Peyer's patch (tissue), 4 donors: ENCODE measurements around the gene CTAG1A. TPM values are rescaled to one million over a fixed set of nuclear protein-coding genes. Genes with fewer than 3 reads are reported as not detected.
"Not testable (repeated sequence)": the region's sequence is repeated elsewhere in the genome, so short reads cannot be mapped to it uniquely, and the experiment has no call there.

Experiments
- DNase-seq, 3 donors: peaks; one replicate each; pipeline ENCODE4 v3.0.0-alpha.2; 2017 to 2019
- H3K27ac ChIP-seq, 4 donors: fragments of 200-600 bp; sonication (generic); one replicate each; pipeline ENCODE4 v1.5.1; 2016 to 2019
- H3K27me3 ChIP-seq, 2 donors: fragments of 200-600 bp; sonication (generic); one replicate each; pipeline ENCODE4 v1.5.1; 2019
- H3K36me3 ChIP-seq, 3 donors: fragments of 200-600 bp; sonication (generic); one replicate each; pipeline ENCODE4 v1.5.1; 2016 to 2019
- H3K4me1 ChIP-seq, 4 donors: fragments of 200-600 bp; sonication (generic); one replicate each; pipeline ENCODE4 v1.5.1; 2016 to 2019
- H3K4me3 ChIP-seq, 4 donors: fragments of 200-600 bp; sonication (generic); 1 replicate in 3 of 4; 2 replicates in 1 of 4; pipeline ENCODE4 v1.5.1; 2016 to 2019; ENCODE audit warnings: mild to moderate bottlenecking in 1 of 4
- H3K9me3 ChIP-seq, 4 donors: fragments of 200-600 bp; sonication (generic); one replicate each; pipeline ENCODE4 v1.5.1; 2016 to 2019; ENCODE audit warnings: mild to moderate bottlenecking in 1 of 4
- POLR2A ChIP-seq, 2 donors: fragments of 450-650 bp; IDR thresholded peaks; one replicate each; pipeline ENCODE4 v1.5.1; 2017; ENCODE audit warnings: antibody characterized with exemption in 2 of 2, mild to moderate bottlenecking in 2 of 2, moderate library complexity in 2 of 2
- total RNA-seq, 4 donors: library from RNA; depleted of rRNA; stranded (reverse); fragments of >200 nt; gene quantifications; one replicate each; pipeline ENCODE4 v1.1.0, GENCODE V29; 2016
- TF ChIP-seq, protein P1 (sequence below), 6 experiments: fragments of 450-650 bp in 4 of 6; fragments of 200-600 bp in 2 of 6; sonication (generic) in 1 of 6; IDR thresholded peaks; one replicate each; pipeline ENCODE4 v1.5.1; 2017 to 2019; ENCODE audit warnings: antibody characterized with exemption in 6 of 6, mild to moderate bottlenecking in 3 of 6, moderate library complexity in 1 of 6

Gene CTAG1A
- total RNA-seq, 4 donors from 2014 or later = not detected

DNA sequence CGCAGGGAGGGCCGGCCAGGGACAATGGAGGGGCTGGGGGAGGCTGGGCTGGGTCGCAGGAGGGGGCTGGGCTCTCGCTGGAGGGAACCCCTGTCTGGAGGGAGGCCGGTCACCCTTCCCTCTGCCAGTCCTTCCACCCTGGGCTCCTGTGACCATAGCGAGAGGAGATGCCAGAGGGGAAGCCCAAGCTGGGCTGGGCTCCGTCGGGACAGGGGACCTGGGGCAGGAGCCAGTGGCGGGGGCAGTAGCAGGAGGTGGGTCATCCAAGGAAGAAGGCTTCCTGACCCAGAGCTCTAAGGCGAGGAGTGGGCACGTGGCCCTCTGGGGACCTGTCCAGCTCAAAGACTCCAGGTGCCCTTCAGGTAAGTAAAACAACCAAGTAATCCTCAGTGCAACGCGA lies 17.3 kb downstream of the CTAG1A start:
- Histone ChIP-seq H3K27ac (no peak overlapping the region), H3K9me3 (no peaks in the 10 kb centered on the region), H3K36me3 (no peaks in the 10 kb centered on the region), H3K4me1 (no peaks in the 10 kb centered on the region), H3K4me3 (no peak overlapping the region), H3K27me3 (no peaks in the 10 kb centered on the region)
- no peak for TF ChIP-seq POLR2A (IDR thresholded peaks at IDR 0.05)
- TF ChIP-seq, protein P1, sequence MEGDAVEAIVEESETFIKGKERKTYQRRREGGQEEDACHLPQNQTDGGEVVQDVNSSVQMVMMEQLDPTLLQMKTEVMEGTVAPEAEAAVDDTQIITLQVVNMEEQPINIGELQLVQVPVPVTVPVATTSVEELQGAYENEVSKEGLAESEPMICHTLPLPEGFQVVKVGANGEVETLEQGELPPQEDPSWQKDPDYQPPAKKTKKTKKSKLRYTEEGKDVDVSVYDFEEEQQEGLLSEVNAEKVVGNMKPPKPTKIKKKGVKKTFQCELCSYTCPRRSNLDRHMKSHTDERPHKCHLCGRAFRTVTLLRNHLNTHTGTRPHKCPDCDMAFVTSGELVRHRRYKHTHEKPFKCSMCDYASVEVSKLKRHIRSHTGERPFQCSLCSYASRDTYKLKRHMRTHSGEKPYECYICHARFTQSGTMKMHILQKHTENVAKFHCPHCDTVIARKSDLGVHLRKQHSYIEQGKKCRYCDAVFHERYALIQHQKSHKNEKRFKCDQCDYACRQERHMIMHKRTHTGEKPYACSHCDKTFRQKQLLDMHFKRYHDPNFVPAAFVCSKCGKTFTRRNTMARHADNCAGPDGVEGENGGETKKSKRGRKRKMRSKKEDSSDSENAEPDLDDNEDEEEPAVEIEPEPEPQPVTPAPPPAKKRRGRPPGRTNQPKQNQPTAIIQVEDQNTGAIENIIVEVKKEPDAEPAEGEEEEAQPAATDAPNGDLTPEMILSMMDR (IDR thresholded peaks at IDR 0.05) = no peak
- DNase-seq = no peak

DNA sequence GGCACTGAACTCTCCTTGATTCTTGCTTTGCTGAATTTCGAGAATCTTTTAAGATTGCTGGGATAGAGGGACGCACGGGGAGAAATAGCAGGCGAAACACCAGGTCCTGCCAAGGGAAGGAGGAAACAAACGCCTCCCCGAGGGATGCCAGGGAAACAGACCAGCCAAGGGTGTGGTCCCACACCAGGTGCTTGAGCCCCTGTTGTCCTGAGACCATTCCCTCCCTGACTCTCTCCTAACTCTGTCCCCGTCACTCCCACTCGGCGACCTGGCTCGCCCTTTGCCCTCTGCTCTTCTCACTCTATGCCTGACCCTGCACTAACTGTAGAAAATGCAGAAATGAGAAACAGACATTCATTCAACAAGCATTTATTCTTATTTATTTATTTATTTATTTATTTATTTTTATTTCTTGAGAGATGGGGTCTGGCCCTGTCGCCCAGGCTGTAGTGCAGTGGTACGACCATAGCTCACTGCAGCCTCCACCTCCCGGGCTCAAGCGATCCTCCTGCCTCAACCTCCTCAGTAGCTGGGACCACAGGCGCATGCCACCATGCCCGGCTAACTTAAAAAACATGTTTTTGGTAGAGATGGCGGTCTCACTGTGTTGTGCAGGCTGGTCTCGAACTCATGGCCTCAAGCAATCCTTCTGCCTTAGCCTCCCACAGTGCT lies 18.0 kb downstream of the CTAG1A start:
- Histone ChIP-seq H3K27ac (no peak overlapping the region), H3K9me3 (no peaks in the 10 kb centered on the region), H3K4me3 (no peak overlapping the region), H3K4me1 (no peaks in the 10 kb centered on the region), H3K36me3 (no peaks in the 10 kb centered on the region), H3K27me3 (no peaks in the 10 kb centered on the region)
- no peak for DNase-seq
- no peak for TF ChIP-seq POLR2A (IDR thresholded peaks at IDR 0.05)
- TF ChIP-seq, protein P1 (IDR thresholded peaks at IDR 0.05) = no peak

DNA sequence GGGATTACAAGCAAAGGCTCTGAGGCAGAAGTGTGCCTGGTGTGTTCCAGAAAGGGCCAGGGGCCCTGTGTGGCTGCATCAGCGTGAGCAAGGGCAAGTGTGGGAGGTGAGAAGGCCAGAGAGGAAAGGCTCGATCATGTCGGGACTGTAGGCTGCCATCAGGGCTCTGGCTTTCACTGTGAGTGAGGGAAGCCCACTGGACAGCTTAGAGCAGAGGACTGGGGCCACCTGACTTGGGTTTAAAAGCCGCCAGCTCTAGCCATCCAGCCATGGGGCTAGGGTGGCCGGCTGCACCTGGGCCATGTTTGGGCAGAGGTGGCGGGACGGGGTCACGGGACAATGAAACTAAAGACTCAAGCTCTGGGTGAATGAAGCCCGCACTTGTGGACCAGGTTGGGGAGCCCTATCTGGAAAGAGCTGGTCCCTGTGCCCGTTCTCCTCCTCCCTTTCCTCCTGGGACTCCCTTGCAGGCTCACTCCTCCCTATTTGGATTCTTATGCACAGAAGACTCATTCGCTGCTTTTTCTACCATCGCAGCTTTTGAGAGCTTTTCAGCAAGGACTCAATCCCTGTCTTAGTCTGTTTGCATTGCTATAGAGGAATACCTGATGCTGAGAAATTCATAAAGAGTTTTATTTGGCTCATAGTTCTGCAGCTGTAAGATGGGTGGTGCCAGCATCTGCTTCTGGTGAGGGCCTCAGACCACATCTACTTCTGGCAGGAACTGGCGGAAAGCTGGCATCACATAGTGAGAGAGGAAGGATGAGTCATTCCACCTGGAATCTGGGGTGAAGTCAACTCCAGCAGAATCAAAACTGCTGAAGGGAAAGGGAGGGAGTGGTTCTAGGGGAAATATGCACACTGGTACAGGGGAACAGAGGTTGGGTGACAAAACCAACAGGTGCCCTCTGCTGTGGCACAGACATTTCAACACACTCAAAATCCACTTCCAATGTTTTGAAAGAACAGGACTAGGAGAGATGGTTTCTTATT lies 18.8 kb downstream of the CTAG1A start:
- no peak overlapping the region for H3K27ac ChIP-seq
- H3K4me3 ChIP-seq = no peak overlapping the region
- DNase-seq = no peak
- no peaks in the 10 kb centered on the region for H3K27me3 ChIP-seq
- H3K36me3 ChIP-seq = no peaks in the 10 kb centered on the region
- H3K9me3 ChIP-seq = no peaks in the 10 kb centered on the region
- no peaks in the 10 kb centered on the region for H3K4me1 ChIP-seq
- TF ChIP-seq POLR2A (IDR thresholded peaks at IDR 0.05) = no peak
- TF ChIP-seq, protein P1 (IDR thresholded peaks at IDR 0.05) = no peak

DNA sequence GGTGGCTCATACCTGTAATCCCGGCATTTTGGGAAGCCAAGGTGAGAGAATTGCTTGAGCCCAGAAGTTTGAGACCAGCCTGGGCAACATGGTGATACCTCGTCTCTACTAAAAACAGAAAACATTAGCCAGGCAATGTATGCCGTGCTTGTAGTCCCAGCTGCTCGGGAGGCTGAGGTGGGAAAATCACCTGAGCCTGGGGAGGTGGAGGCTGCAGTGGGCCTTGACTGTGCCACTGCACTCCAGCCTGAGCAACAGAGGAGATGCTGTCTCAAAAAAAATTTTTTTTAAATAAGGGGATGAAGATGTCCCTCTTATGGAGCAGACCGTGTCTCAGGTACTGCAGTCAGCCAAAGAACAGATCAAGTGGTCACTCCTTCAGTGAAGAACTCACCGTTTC lies 20.6 kb downstream of the CTAG1A start:
- DNase-seq = no peak
- no peak overlapping the region for H3K4me3 ChIP-seq
- no peaks in the 10 kb centered on the region for H3K27me3 ChIP-seq
- no peaks in the 10 kb centered on the region for H3K9me3 ChIP-seq
- H3K36me3 ChIP-seq = no peaks in the 10 kb centered on the region
- no peaks in the 10 kb centered on the region for H3K4me1 ChIP-seq
- no peak for TF ChIP-seq POLR2A (IDR thresholded peaks at IDR 0.05)
- TF ChIP-seq, protein P1 (IDR thresholded peaks at IDR 0.05) = no peak
- H3K27ac ChIP-seq = no peak overlapping the region

DNA sequence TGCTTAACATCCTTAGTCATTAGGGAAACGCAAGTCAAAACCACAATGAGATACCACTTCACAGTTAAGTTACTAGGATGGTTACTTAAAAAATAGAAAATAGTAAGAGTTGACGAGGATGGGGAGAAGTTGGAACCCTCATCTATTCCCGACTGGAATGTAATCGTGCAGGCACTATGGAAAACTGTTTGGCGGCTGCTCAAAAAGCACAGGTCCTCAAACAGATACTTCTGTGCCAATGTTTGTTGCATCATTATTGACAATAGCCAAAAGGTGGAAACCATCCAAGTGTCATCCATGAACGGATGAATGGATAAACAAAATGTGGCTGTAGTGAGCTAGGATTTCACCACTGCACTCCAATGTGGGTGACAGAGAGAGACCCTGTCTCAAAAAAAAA lies 22.4 kb downstream of the CTAG1A start:
- H3K9me3 ChIP-seq = no peaks in the 10 kb centered on the region
- DNase-seq = no peak
- no peak for TF ChIP-seq POLR2A (IDR thresholded peaks at IDR 0.05)
- TF ChIP-seq, protein P1 (IDR thresholded peaks at IDR 0.05) = no peak
- H3K4me3 ChIP-seq = no peak overlapping the region
- no peaks in the 10 kb centered on the region for H3K27me3 ChIP-seq
- no peaks in the 10 kb centered on the region for H3K4me1 ChIP-seq
- no peaks in the 10 kb centered on the region for H3K36me3 ChIP-seq
- no peak overlapping the region for H3K27ac ChIP-seq

DNA sequence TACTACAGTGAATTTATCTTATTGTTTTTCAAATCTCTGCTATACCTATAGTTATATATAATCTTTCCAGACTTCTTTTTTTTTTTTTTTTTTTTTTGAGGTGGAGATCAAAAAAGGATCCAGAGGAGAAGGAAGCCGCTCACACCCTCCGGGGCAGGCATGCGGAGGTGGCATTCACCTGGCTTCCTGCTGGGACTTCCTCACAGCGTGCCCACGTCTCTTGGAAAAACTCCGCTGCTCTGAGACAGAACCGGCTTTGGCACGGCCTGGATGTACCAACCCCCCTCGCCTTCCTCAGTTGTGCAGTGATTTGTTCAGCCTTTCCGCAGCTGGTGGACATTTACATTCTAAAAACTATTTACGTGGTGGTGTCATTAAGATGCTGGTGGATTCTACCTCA lies 23.0 kb downstream of the CTAG1A start:
- DNase-seq, H3K27me3 ChIP-seq, H3K4me1 ChIP-seq, H3K4me3 ChIP-seq, H3K36me3 ChIP-seq, H3K27ac ChIP-seq, H3K9me3 ChIP-seq: not testable (repeated sequence)

DNA sequence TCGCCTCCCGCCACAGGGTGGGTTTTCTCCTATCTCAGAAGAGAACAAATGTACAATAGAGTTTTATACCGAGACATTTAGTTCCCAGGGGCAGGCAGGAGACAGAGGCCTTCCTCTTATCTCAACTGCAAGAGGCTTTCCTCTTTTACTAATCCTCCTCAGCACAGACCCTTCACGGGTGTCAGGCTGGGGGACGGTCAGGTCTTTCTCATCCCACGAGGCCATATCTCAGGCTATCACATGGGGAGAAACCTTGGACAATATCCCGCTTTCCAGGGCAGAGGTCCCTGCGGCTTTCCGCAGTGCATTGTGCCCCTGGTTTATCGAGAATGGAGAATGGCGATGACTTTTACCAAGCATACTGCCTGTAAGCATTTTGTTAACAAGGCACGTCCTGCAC lies 23.9 kb downstream of the CTAG1A start:
- H3K27me3 ChIP-seq, DNase-seq, H3K27ac ChIP-seq, H3K4me3 ChIP-seq, H3K4me1 ChIP-seq, H3K36me3 ChIP-seq, H3K9me3 ChIP-seq: not testable (repeated sequence)

DNA sequence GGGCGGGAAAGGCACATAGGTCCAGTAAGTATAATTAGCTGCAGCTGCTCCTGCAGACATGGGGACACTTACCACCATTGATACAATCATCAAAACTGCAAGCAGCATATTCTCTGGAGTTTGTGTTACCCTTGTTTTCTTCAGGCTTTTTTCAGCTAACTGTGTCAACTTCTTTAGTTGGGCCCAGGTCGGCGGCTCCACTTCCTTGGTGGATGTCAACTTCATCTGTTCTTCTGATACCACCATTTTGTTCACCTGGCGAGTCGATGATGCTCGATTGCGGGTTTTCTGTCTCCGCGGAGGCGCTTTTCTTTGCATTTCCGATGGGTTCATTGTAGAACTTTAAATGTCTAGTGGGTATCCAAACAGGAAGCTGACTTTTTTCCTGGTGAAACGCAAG lies 26.2 kb downstream of the CTAG1A start:
- H3K27ac ChIP-seq, H3K4me1 ChIP-seq, H3K36me3 ChIP-seq, H3K9me3 ChIP-seq, H3K4me3 ChIP-seq, H3K27me3 ChIP-seq, DNase-seq: not testable (repeated sequence)

DNA sequence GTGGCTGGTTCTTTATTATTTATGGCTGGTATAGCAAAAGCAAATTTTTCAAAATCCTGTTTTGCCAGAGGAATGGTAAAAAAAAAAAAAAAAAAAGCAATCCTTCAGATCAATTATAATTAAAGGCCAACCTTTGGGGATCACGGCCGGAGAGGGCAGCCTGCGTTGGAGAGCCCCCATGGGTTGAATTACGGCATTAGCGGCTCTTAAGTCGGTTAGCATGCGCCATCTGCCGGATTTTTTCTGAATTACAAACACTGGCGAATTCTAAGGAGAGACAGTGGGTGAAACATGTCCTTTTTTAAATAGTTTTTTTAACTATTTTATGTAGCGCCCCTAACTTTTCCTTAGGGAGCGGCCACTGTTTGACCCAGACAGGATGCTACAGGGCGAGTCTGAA lies 28.7 kb downstream of the CTAG1A start:
- H3K27ac ChIP-seq, DNase-seq, H3K36me3 ChIP-seq, H3K4me1 ChIP-seq, H3K4me3 ChIP-seq, H3K9me3 ChIP-seq, H3K27me3 ChIP-seq: not testable (repeated sequence)
